Smooth muscle cell (in vitro differentiated cells): ENCODE data around the gene EIF4E2. TPM values are rescaled to one million over a fixed set of nuclear protein-coding genes. Genes with fewer than 3 reads are reported as not detected.

Source experiments
- DNase-seq: peaks from one replicate; lab custom pipeline; 2025; ENCODE audit not compliant: unreplicated experiment; lab: John Stamatoyannopoulos, UW
- H2AFZ ChIP-seq: fragments of 200-600 bp; sonication (generic); 2 replicates; pipeline ENCODE4 v1.6.0; 2016; ENCODE audit warnings: antibody characterized with exemption, low read depth, mild to moderate bottlenecking
- H3F3A ChIP-seq: fragments of 200-600 bp; sonication (generic); 2 replicates; pipeline ENCODE4 v1.6.0; 2017; ENCODE audit warnings: antibody characterized with exemption, low read depth
- H3K27ac ChIP-seq: fragments of 200-600 bp; sonication (generic); 2 replicates; pipeline ENCODE4 v1.5.1; 2016; ENCODE audit warnings: low read depth, mild to moderate bottlenecking
- H3K27me3 ChIP-seq: fragments of 200-600 bp; sonication (generic); 2 replicates; pipeline ENCODE4 v1.6.1; 2016; ENCODE audit warnings: low read depth, mild to moderate bottlenecking
- H3K36me3 ChIP-seq: fragments of 200-600 bp; sonication (generic); 2 replicates; pipeline ENCODE4 v1.5.1; 2016; ENCODE audit warnings: low read depth
- H3K4me1 ChIP-seq: fragments of 200-600 bp; sonication (generic); 2 replicates; pipeline ENCODE4 v1.5.1; 2016; ENCODE audit warnings: low read depth
- H3K4me2 ChIP-seq: fragments of 200-600 bp; sonication (generic); 2 replicates; pipeline ENCODE4 v1.6.0; 2016; ENCODE audit warnings: mild to moderate bottlenecking
- H3K4me3 ChIP-seq: fragments of 200-600 bp; sonication (generic); 2 replicates; pipeline ENCODE4 v1.5.1; 2016; ENCODE audit warnings: mild to moderate bottlenecking
- H3K79me2 ChIP-seq: fragments of 200-600 bp; sonication (generic); 2 replicates; pipeline ENCODE4 v1.6.0; 2016; ENCODE audit warnings: low read depth, mild to moderate bottlenecking
- H3K9ac ChIP-seq: fragments of 200-600 bp; sonication (generic); 2 replicates; pipeline ENCODE4 v1.6.0; 2016; ENCODE audit warnings: low read depth
- H3K9me3 ChIP-seq: fragments of 200-600 bp; sonication (generic); replicated peaks from 2 replicates; pipeline ENCODE4 v1.5.1; 2016; ENCODE audit warnings: low read depth
- H4K20me1 ChIP-seq: fragments of 200-600 bp; sonication (generic); 2 replicates; pipeline ENCODE4 v1.6.0; 2016; ENCODE audit warnings: low read depth
- CTCF ChIP-seq: fragments of 200-600 bp; sonication (generic); IDR thresholded peaks from 2 replicates; pipeline ENCODE4 v1.5.1; 2017; ENCODE audit warnings: borderline replicate concordance, mild to moderate bottlenecking, antibody characterized with exemption; ENCODE audit not compliant: insufficient read depth, poor library complexity, severe bottlenecking
- WGBS: methylation state at CpG from one replicate; pipeline ENCODE4 v1.1.7; 2016; ENCODE audit warnings: low lambda C conversion rate; 5-methylcytosine and 5-hydroxymethylcytosine counted together
- polyA plus RNA-seq: library from polyadenylated mRNA; unstranded; fragments of >200 nt; fragmentation: Nextera tagmentation; extraction: Ambion mirVana; gene quantifications from 2 replicates; pipeline ENCODE4 v1.2.1, GENCODE V29; 2016
- total RNA-seq: library from RNA; depleted of rRNA; stranded (reverse); fragments of >200 nt; gene quantifications from 2 replicates; pipeline ENCODE4 v1.2.3, GENCODE V29; 2014

The EIF4E2 gene
- total and polyA plus RNA-seq, 2 experiments from 2014 or later = 83.1 to 189 TPM

GRCh38 chr2:232502511-232502910 lies 48.0 kb upstream of the EIF4E2 start:
- TF ChIP-seq CTCF = no peak
- H3K79me2 ChIP-seq = no peaks in the 10 kb centered on the region

DNA sequence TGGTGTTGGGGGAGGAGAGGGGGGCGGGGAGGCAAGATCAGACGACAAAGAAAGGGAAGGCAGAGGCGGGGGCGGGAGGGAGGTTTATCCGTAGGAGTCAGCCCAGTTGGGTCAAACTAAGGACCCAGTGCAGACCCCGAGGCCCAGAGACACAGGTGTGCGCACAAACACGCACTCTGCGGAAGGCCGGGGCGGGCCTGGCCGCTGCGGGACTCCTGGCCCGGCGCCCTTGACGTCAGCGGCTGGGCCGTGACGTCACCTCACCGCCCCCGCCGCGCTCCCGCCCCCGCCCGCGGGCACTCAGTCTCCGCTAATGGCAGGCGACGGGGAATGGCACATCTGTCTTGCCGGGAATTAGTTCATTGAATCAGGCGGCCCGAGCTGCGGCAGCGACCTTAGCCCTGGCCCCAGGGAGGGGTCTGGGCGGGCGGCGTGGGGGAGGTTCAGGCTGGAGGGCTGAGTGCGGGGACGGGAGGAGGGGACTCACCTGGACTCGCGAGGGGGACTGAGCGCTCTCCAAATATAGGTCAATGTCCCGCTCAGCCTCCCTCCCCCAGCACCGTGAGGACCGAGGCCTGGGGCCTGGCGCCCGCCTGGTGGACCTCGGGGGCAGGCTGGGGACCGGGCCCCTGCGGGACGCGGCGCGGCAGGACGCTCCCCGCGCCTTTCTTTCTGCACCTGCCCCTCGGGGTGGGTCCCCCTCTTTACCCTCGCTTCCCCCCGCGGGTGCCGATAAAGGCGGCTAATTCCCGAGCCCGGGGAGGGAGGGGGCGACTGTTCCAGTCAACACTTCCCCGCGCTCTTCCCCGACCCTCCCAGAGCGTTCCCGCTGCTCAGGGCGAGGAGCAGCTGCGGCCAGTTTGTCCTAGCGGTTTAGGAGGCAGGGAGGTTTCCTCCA lies 47.3 kb upstream of the EIF4E2 start:
- Histone ChIP-seq H3K79me2 (no peaks in the 10 kb centered on the region), H3K27ac (no peak overlapping the region), H3K4me1 (peaks cover 17% of the 10 kb centered on the region), H3K36me3 (no peaks in the 10 kb centered on the region), H2AFZ (peak overlapping the region; percentile 60), H3F3A (no peaks in the 10 kb centered on the region), H3K9ac (no peak overlapping the region), H3K4me2 (peak overlapping the region; percentile 81), H3K9me3 (no peaks in the 10 kb centered on the region), H4K20me1 (no peaks in the 10 kb centered on the region), H3K4me3 (peak overlapping the region; percentile 43), H3K27me3 (peaks cover 59% of the 10 kb centered on the region)
- no peak for TF ChIP-seq CTCF
- 1% methylated on average over 32 of the region's 75 CpGs for WGBS
- DNase-seq = peak; percentile 10

More at GRCh38 chr2:232502511-232502910, 48.0 kb upstream of the EIF4E2 start:
- Histone ChIP-seq H4K20me1 (no peaks in the 10 kb centered on the region), H2AFZ (no peak overlapping the region), H3K9ac (no peak overlapping the region), H3K4me1 (peaks cover 17% of the 10 kb centered on the region), H3K36me3 (no peaks in the 10 kb centered on the region), H3K27ac (no peak overlapping the region), H3K9me3 (no peaks in the 10 kb centered on the region), H3K4me2 (peak overlapping the region; percentile 81), H3K4me3 (no peak overlapping the region), H3F3A (no peaks in the 10 kb centered on the region), H3K27me3 (peaks cover 59% of the 10 kb centered on the region)
- WGBS = 10% methylated on average over 20 of the region's 21 CpGs
- DNase-seq = no peak

DNA sequence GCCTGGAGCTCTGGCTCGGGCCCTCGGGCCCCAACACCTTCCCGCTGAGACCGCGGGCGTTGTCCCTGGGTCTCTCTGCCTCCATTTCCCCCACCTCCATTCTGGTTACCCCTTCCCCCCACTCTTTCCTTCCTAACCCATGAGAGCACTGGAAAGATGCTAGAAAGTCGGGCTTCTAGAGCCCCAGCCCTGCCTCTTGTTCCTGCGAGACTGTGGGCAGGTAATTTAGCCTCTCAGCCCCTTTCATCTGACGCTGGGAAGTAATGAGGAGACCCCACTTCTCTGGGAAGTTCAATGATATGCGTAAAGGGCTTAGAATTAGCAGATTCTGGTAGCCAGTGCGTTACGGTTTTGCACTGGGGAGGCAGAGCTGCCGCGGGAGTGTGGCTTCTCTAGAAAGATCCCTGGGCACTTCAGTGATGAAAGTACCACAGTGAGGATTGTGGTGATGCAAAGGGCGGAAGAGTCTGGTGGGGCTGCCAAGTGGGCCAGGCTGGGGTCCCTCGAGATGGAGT lies 46.6 kb upstream of the EIF4E2 start:
- DNase-seq = no peak
- H3K27me3 ChIP-seq = peaks cover 56% of the 10 kb centered on the region
- TF ChIP-seq CTCF = no peak
- peaks cover 17% of the 10 kb centered on the region for H3K4me1 ChIP-seq
- no peak overlapping the region for H3K27ac ChIP-seq
- no peaks in the 10 kb centered on the region for H3K9me3 ChIP-seq
- H3K36me3 ChIP-seq = no peaks in the 10 kb centered on the region
- 34% methylated on average over 16 of the region's 16 CpGs for WGBS
- H3K9ac ChIP-seq = no peak overlapping the region
- H3K4me3 ChIP-seq = peak overlapping the region; percentile 43
- peak overlapping the region; percentile 81 for H3K4me2 ChIP-seq
- no peaks in the 10 kb centered on the region for H4K20me1 ChIP-seq
- no peaks in the 10 kb centered on the region for H3K79me2 ChIP-seq
- no peaks in the 10 kb centered on the region for H3F3A ChIP-seq
- H2AFZ ChIP-seq = peak overlapping the region; percentile 60
